ENCODE results near the gene FAM222A. TPM values are rescaled to one million over a fixed set of nuclear protein-coding genes. Genes with fewer than 3 reads are reported as not detected.

The FAM222A gene
- total RNA-seq, 1 experiment from 2014 or later = 3.1 TPM

- no peaks in the 10 kb centered on the region for H3K9me2 ChIP-seq (ENCODE audit: insufficient read depth)
- BruUV-seq (replicated peaks) = no TSS peak
- H3K27ac ChIP-seq = no peak overlapping the region
- ChIA-PET POLR2A (ENCODE audit: unreplicated experiment) (no interaction called here), CTCF (interaction anchor here (0.6 kb wide), 1 partner anchor 35 kb away, joined by 4 read pairs; no protein-coding TSS in a partner anchor)
- no peaks in the 10 kb centered on the region for H3K27me3 ChIP-seq (ENCODE audit: insufficient read depth, low read depth)
- H3K36me3 ChIP-seq (ENCODE audit: low read depth) = no peaks in the 10 kb centered on the region
- no peak overlapping the region for H3K4me2 ChIP-seq
- no peaks in the 10 kb centered on the region for H4K20me1 ChIP-seq (ENCODE audit: insufficient read depth)
- TF ChIP-seq CTCF (conservative IDR thresholded peaks at IDR 0.05) = no peak
- TF ChIP-seq EZH2 (IDR thresholded peaks at IDR 0.05; ENCODE audit: low read depth) = no peak
- H3K9me3 ChIP-seq (ENCODE audit: insufficient read depth, low read depth) = no peaks in the 10 kb centered on the region
- no peak overlapping the region for H3K4me3 ChIP-seq
- no peaks in the 10 kb centered on the region for H3K79me2 ChIP-seq (ENCODE audit: low read depth)
- H3K4me1 ChIP-seq (replicated peaks; ENCODE audit: insufficient read depth) = no peaks in the 10 kb centered on the region
- intact Hi-C loops (cut with micrococcal nuclease; ENCODE audit: unreplicated experiment) = no loop called here
- no peaks in the 10 kb centered on the region for H3F3A ChIP-seq (ENCODE audit: insufficient read depth, low read depth)
- DNase-seq = no peak
- H2AFZ ChIP-seq = no peak overlapping the region
Measured at GRCh38 chr12:109739747-109740693, 26.4 kb downstream of the FAM222A start.

- Histone ChIP-seq H3K36me3 (ENCODE audit: low read depth) (no peaks in the 10 kb centered on the region), H2AFZ (no peak overlapping the region), H3K27ac (no peak overlapping the region), H3K9me2 (ENCODE audit: insufficient read depth) (no peaks in the 10 kb centered on the region), H3F3A (ENCODE audit: insufficient read depth, low read depth) (0 out of 2 replicates have a peak, but pooled peaks cover 4% of the 10 kb centered on the region), H3K4me2 (no peak overlapping the region), H3K79me2 (ENCODE audit: low read depth) (no peaks in the 10 kb centered on the region), H3K4me1 (replicated peaks; ENCODE audit: insufficient read depth) (no peaks in the 10 kb centered on the region), H3K27me3 (ENCODE audit: insufficient read depth, low read depth) (no peaks in the 10 kb centered on the region), H4K20me1 (ENCODE audit: insufficient read depth) (no peaks in the 10 kb centered on the region), H3K4me3 (no peak overlapping the region), H3K9me3 (ENCODE audit: insufficient read depth, low read depth) (no peaks in the 10 kb centered on the region)
- ChIA-PET CTCF (interaction anchor here (0.6 kb wide), 1 partner anchor 34 kb away, joined by 4 read pairs; no protein-coding TSS in a partner anchor), POLR2A (ENCODE audit: unreplicated experiment) (no interaction called here)
- no TSS peak for BruUV-seq (replicated peaks)
- no peak for DNase-seq
- intact Hi-C loops (cut with micrococcal nuclease; ENCODE audit: unreplicated experiment) = no loop called here
- TF ChIP-seq CTCF (conservative IDR thresholded peaks at IDR 0.05) (no peak), EZH2 (IDR thresholded peaks at IDR 0.05; ENCODE audit: low read depth) (no peak)
Measured at GRCh38 chr12:109740694-109741245, 27.1 kb downstream of the FAM222A start.

- BruUV-seq (replicated peaks) = no TSS peak
- 0 out of 2 replicates have a peak, but pooled peaks cover 5% of the 10 kb centered on the region for H3F3A ChIP-seq (ENCODE audit: insufficient read depth, low read depth)
- CTCF ChIA-PET = no interaction called here
Measured at GRCh38 chr12:109741286-109741969, 27.8 kb downstream of the FAM222A start.

More at GRCh38 chr12:109741286-109741969, 27.8 kb downstream of the FAM222A start:
- H3K4me1 ChIP-seq (replicated peaks; ENCODE audit: insufficient read depth) = no peaks in the 10 kb centered on the region
- H3K79me2 ChIP-seq (ENCODE audit: low read depth) = no peaks in the 10 kb centered on the region
- H3K27ac ChIP-seq = no peak overlapping the region
- intact Hi-C loops (cut with micrococcal nuclease; ENCODE audit: unreplicated experiment) = no loop called here
- no peak overlapping the region for H3K4me3 ChIP-seq
- no peaks in the 10 kb centered on the region for H3K27me3 ChIP-seq (ENCODE audit: insufficient read depth, low read depth)
- no peaks in the 10 kb centered on the region for H4K20me1 ChIP-seq (ENCODE audit: insufficient read depth)
- no peaks in the 10 kb centered on the region for H3K36me3 ChIP-seq (ENCODE audit: low read depth)
- H3K9me3 ChIP-seq (ENCODE audit: insufficient read depth, low read depth) = no peaks in the 10 kb centered on the region
- TF ChIP-seq CTCF (conservative IDR thresholded peaks at IDR 0.05) (no peak), EZH2 (IDR thresholded peaks at IDR 0.05; ENCODE audit: low read depth) (no peak)
- H2AFZ ChIP-seq = no peak overlapping the region
- no peak for DNase-seq
- H3K9me2 ChIP-seq (ENCODE audit: insufficient read depth) = no peaks in the 10 kb centered on the region
- POLR2A ChIA-PET (ENCODE audit: unreplicated experiment) = no interaction called here
- H3K4me2 ChIP-seq = no peak overlapping the region

Measured in PC-9 (cell line).